HepG2 (cell line): ENCODE measurements around the gene UBALD1. TPM values are rescaled to one million over a fixed set of nuclear protein-coding genes. Genes with fewer than 3 reads are reported as not detected.

Experiments used
- ARID3A ChIP-seq: IDR thresholded peaks from 2 replicates; pipeline ENCODE4 v1.6.1; 2012; ENCODE audit warnings: low read depth, low read length, improper control_type of control experiment
- DDIT3 ChIP-seq: sonication (generic); formaldehyde crosslinking; IDR thresholded peaks from 2 replicates; pipeline ENCODE4 v1.4.0; 2020; ENCODE audit warnings: mild to moderate bottlenecking, missing genetic modification reagents
- DNMT3B ChIP-seq: conservative IDR thresholded peaks from 2 replicates; pipeline ENCODE4 v1.6.1; 2016; ENCODE audit warnings: missing biosample characterization, control low read depth
- EEA1 ChIP-seq: sonication (generic); formaldehyde crosslinking; IDR thresholded peaks from 2 replicates; pipeline ENCODE4 v1.5.1; 2020; ENCODE audit warnings: mild to moderate bottlenecking, missing genetic modification reagents, borderline replicate concordance
- HOXA3 ChIP-seq: sonication (generic); formaldehyde crosslinking; IDR thresholded peaks from 2 replicates; pipeline ENCODE4 v1.5.0; 2020; ENCODE audit warnings: missing genetic modification reagents
- IKZF4 ChIP-seq: sonication (generic); formaldehyde crosslinking; IDR thresholded peaks from 2 replicates; pipeline ENCODE4 v1.5.1; 2020; ENCODE audit warnings: borderline replicate concordance, mild to moderate bottlenecking, low read depth, missing genetic modification reagents; ENCODE audit errors: not compliant biosample characterization
- KAT2B ChIP-seq: fragments of 150-350 bp; IDR thresholded peaks from 2 replicates; pipeline ENCODE4 v1.6.1; 2014; ENCODE audit warnings: low read depth, low read length, borderline replicate concordance
- MTF2 ChIP-seq: sonication (generic); formaldehyde crosslinking; IDR thresholded peaks from 2 replicates; pipeline ENCODE4 v1.5.0; 2020; ENCODE audit warnings: missing genetic modification reagents, borderline replicate concordance
- PCBP2 ChIP-seq: fragments of 200-400 bp; formaldehyde crosslinking; optimal IDR thresholded peaks from 2 replicates; pipeline ENCODE3; 2018; ENCODE audit warnings: low read length, low read depth; ENCODE audit not compliant: poor library complexity, severe bottlenecking
- PRDM4 ChIP-seq: sonication (generic); formaldehyde crosslinking; IDR thresholded peaks from 2 replicates; pipeline ENCODE4 v1.9.0; 2021; ENCODE audit warnings: missing genetic modification reagents, borderline replicate concordance
- ZNF407 ChIP-seq: sonication (generic); formaldehyde crosslinking; IDR thresholded peaks from one replicate; pipeline ENCODE4 v1.5.1; 2020; ENCODE audit warnings: mild to moderate bottlenecking, missing genetic modification reagents; ENCODE audit errors: not compliant biosample characterization
- ZNF468 ChIP-seq: sonication (generic); formaldehyde crosslinking; IDR thresholded peaks from 2 replicates; pipeline ENCODE4 v1.8.0; 2022; ENCODE audit warnings: mild to moderate bottlenecking, moderate library complexity, missing genetic modification reagents
- ZZZ3 ChIP-seq: sonication (generic); formaldehyde crosslinking; IDR thresholded peaks from 2 replicates; pipeline ENCODE4 v1.4.0; 2020; ENCODE audit warnings: missing genetic modification reagents, mild to moderate bottlenecking, borderline replicate concordance
- polyA plus RNA-seq, 8 experiments: library from polyadenylated mRNA; depleted of rRNA in 3 of 8; stranded (reverse) in 7 of 8; unstranded in 1 of 8; fragments of >200 nt; fragmentation: Illumina TruSeq in 4 of 8; extraction: Trizol in 4 of 8; gene quantifications; 2 replicates each; pipeline versions ENCODE4 v1.2.1 to v1.2.3, GENCODE V29; 2011 to 2016; ENCODE audit warnings: low read depth in 4 of 8, missing spikeins in 1 of 8, mixed read lengths in 1 of 8; ENCODE audit not compliant: insufficient read depth in 1 of 8
- total RNA-seq, 5 experiments: library from RNA; depleted of rRNA; stranded (reverse); fragments of >200 nt; fragmentation: Illumina TruSeq; extraction: Trizol; gene quantifications; 2 replicates each; pipeline ENCODE4 v1.2.3, GENCODE V29; 2016; ENCODE audit warnings: low read depth in 1 of 5
- TF ChIP-seq, protein P1 (sequence below): sonication (generic); formaldehyde crosslinking; IDR thresholded peaks from 2 replicates; pipeline ENCODE4 v1.4.0; 2020; ENCODE audit warnings: mild to moderate bottlenecking, low read depth, missing genetic modification reagents

The UBALD1 gene
- total and polyA plus RNA-seq, 2 of the 13 experiments (the other 11 are each of a cell fraction or from before 2014, with no cell fraction given), result 6.8 to 12.3 TPM

DNA sequence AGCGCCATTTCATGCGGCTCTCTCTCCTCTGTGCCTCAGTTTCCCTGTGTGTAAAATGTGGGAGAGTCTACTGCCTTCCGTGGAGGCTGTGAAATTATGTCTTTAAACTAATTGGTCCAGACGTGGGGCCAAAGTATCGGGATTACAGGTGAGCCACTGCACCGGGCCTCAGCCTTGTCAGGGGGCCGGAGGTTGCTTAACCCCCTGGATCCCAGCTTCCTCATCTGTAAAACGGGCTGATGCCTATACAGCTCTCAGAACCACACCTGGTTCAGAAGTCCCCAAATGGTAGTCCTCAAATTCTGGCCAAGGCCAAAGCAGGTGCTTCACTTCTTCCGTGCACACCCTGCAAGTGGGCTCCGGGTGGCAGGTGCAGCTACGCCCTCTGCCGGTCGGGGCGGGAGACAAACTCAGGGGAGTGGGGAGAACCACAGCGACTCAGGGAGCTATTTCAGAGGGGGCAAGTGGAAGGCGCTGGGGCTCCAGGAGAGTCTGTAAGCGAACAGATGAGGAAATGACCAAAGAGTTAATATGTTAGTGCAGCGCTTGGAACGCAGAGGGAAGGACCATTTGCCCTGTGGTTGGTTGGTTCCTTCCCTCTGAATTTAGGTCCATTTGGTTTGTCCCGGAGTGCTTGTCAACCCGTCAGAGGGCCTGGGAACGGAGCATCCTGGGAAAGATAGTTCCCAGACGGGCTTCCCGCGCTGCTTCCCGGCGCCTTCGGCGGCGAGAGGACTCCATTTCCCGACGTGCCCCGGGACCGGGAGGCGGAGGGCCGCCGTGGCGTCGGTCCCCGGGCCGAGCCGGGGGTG, 9.5 kb upstream of the UBALD1 start, which contains the start of gene MGRN1 (continued):
- TF ChIP-seq ZNF468 (CRISPR knock-in tag) (no peak), ZNF407 (no peak), MTF2 (no peak), PCBP2 (no peak), ARID3A (no peak), KAT2B (no peak), PRDM4 (CRISPR knock-in tag) (no peak), ZZZ3 (no peak), HOXA3 (no peak; the same call in 1 of the 2 replicates), IKZF4 (peak; percentile 9), DNMT3B (CRISPR knock-in tag) (0 out of 2 replicates have a peak, but pooled peaks have one; percentile 33), DDIT3 (no peak), EEA1 (no peak)
- TF ChIP-seq, protein P1, sequence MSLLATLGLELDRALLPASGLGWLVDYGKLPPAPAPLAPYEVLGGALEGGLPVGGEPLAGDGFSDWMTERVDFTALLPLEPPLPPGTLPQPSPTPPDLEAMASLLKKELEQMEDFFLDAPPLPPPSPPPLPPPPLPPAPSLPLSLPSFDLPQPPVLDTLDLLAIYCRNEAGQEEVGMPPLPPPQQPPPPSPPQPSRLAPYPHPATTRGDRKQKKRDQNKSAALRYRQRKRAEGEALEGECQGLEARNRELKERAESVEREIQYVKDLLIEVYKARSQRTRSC (CRISPR knock-in tag), result 0 out of 2 replicates have a peak, but pooled peaks have one; percentile 5
